HG03159 (cell line): ENCODE measurements around the gene CTSH.

ENCODE experiments used
- ATAC-seq: cut with Tn5 transposase; IDR thresholded peaks from one replicate; pipeline ENCODE4 v1.9.1; 2021; ENCODE audit warnings: mild to moderate bottlenecking, moderate library complexity; ENCODE audit not compliant: unreplicated experiment

Gene CTSH

GRCh38 chr15:78978601-78979179 is 33.8 kb upstream of the CTSH start:
- ATAC-seq: no peak

DNA sequence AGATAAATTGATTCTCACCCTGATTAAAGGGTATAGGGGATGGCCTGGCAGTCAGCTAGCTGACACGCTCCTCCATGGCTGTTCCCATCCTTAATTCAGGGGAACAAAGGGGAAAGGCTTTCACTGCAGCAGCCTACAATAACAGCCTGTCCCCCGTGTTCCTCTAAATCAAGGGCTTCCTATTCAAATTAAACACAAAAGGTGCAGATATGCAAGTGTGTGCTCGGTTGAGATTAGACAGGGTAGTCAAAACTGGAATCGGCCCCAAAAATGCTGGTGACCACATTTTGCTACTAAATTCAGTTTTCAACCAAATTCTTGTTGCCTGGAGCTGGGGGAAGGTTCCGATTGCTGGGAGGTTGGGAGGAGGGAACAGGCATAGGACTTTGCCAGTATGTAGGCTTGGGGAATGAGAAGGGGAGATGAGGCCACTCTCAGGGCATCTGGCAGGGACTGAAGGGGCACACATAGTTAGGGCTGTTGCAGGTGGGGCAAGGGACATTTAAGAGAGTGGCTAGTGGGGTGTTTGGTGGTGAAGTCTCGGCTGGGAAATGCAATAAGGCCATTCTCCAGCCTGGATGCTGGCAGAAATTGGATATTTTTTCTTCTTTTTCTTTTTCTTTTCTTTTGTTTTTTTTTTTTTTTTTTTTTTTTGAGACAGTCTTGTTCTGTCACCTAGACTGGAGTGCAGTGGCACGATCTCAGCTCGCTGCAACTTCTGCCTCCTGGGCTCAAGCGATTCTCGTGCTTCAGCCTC is 32.9 kb upstream of the CTSH start:
- peak; percentile 33 for ATAC-seq

DNA sequence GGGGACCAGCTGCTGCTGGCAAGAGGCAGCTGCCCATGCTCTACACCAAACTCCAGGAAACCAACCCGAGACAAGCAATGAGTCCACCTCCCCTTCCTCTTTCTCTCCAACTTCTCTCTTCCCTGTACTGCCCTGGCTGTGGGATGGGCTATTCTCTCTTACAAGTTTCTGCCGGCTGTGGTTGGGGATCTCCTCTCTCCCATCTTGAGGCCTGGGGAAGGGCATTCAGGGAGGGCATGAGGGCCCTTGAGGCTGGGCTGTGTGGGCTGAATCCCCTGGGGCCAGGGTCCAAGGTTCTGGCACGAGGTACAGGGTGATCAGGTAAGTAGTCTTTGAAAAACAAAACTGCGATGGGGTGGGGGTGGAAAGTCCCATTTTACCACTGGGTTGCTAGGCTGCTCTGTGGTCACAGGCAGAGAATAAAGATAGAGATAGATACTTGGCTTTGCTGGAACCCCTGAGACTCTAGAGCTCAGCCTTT is 32.3 kb upstream of the CTSH start:
- peak; percentile 65 for ATAC-seq

- no peak for ATAC-seq
Observed at GRCh38 chr15:78976691-78977090, 31.8 kb upstream of the CTSH start.

GRCh38 chr15:78974272-78974918 is 29.5 kb upstream of the CTSH start:
- no peak for ATAC-seq

DNA sequence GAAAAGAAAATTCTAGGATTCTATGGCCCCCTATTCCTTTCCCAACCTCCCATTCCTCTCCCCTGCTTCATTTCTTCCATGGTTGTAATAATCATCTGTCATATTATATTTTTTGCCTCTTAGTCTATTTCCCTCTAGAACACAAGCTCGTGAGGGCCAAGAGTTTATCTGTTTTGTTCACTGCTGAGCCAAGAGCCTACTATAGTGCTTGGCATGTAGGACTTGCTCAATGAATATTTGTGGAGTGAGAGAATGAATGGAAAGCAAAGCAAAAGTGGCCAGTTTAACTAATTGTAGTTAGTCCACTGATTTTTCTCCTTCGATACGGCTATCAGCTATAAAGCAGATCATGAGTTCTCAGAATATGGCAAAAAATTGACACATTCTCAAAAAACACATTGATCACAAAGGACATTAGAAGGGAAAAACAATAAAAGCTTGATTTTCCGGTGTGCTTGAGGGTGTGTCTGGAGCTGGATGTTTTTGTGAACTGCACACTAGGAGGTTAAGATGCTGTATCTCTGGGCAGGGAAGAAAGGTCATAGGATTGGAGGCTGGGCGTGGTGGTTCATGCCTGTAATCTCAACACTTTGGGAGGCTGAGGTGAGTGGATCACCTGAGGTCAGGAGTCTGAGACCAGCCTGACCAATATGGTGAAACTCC is 25.0 kb upstream of the CTSH start:
- no peak for ATAC-seq

DNA sequence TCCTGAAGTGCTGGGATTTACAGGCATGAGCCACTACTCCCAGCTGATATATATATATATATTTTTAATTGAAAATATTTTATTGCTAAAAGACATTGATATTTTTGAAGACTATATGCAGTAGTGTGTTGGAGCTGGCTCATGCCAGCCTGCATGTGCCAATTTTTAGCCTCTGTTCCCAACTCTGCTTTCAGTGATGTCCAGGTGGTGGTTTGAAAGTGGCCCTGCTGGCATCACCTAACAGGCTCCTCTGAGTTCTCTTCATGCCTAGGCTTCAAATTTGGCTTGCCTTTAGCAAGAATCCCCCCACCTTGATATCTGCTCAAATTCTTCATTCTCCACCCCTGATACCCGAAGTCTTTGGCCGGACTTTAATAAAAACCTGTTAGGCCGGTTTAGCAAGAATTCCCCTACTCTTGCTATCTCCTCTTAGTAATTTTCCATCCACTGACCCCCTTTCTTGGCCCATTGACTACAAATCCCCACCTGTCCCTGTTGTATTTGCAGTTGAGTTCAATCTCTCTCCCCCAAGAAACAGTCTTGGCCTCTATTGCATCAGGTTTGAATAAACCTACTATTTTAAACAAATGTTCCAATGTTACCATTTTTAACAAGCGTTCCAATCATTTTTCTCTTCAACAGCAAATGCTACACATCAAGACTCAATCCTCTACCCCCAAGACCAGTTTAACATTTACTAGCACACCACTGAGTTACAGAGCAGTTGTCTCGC is 23.9 kb upstream of the CTSH start:
- ATAC-seq: no peak

DNA sequence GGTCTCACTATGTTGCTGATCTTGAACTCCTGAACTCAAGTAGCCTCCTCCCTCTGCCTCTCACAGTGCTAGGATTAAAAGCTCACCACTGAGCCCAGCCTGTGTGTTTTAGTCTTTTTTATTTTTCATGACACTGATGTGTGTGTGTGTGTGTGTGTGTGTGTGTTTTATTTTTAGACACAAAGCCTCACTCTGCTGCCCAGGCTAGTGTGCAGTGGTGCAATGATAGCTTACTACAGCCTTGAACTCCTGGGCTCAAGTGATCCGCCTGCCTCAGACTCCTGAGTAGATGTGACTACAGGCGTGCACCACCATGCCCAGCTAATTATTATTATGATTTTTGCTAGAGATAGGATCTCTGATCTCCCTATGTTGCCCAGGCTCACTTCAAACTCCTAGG is 23.3 kb upstream of the CTSH start:
- ATAC-seq: no peak

- ATAC-seq: no peak
Observed at GRCh38 chr15:78960308-78960707, 15.5 kb upstream of the CTSH start.

DNA sequence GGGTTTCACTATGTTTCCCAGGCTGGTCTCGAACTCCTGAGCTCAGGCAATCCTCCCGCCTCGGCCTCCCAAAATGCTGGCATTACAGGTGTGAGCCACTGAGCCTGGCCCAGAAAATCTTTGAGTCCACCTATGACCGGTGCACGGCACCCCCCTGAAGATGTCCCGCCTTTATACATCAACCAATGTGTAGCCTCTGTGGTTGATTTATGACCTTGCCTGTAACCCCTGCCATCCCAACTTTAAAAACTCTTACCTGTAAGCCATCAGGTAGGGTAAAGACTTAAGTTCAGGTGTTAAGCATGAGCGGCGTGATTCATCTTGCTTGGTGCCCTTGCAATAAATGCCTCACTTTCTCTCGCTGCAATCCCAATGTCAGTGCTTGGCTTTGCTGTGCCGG is 14.5 kb upstream of the CTSH start:
- ATAC-seq: no peak

DNA sequence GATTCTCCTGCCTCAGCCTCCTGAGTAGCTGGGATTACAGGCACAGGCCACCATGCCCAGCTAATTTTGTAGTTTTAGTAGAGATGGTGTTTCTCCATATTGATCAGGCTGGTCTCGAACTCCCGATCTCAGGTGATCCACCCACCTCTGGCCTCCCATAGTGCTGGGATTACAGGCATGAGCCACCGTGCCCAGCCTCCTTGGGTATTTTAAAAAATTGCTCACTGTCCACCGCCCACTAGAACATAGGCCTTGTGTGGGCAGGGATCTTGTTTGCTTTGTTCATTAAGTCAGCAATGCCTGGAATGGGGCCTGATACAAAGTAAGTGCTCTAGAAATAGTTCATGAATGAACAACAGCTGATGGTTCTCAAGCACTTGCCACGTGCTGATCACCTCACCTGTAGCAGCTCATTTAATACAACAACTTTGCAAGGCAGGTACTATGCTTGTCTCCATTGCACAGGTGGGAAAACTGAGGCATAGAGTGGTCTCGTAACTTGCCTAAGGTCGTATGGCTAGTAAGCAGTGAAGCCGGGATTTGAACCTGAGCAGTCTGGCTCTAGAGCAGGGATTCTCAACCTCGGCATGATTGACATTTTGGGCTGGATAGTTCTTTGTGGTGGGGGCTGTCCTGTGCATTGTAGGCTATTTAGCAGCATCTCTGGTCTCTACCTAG is 12.7 kb upstream of the CTSH start:
- ATAC-seq: no peak

- ATAC-seq: no peak
Observed at GRCh38 chr15:78956937-78957336, 12.1 kb upstream of the CTSH start.

- ATAC-seq: no peak
Observed at GRCh38 chr15:78955355-78955754, 10.5 kb upstream of the CTSH start.

DNA sequence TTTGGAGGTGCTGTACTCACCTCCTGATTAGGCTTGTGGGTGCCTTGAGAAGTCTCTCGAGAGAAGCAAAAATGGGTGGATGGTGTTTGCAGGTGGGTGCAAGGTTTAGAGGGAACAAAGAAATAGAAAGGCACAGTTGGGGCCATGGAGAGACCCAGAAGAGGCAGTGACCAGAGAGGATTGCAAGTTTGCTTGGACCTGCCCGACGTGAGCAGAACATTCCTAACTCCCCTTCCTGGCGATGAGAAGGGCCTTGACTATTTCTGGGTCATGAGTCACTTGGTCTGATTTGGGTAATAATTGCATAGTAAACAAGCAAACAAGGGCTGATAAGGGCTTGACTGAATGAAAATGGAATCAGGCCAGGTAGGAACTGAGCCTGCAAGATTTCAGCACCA is 7.0 kb upstream of the CTSH start:
- ATAC-seq: no peak

- no peak for ATAC-seq
Observed at GRCh38 chr15:78950902-78951840, 6.3 kb upstream of the CTSH start.

DNA sequence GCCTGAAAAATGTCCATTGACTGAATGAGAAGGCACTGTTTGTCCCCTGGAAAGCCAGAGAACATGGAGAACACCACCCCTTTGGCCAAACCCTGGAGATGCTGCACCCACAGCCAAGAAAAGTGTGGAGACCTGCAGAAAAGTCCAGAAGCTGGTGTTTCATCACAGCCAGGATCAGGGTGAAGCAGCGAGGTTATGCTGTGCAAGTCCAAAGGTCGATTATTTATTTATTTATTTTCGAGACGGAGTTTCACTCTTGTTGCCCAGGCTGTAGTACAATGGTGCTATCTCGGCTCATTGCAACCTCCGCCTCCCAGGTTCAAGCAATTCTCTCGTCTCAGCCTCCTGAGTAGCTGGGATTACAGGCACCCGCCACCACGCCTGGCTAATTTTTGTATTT is 5.5 kb upstream of the CTSH start:
- no peak for ATAC-seq

- ATAC-seq: no peak
Observed at GRCh38 chr15:78949461-78949860, 4.6 kb upstream of the CTSH start.

GRCh38 chr15:78947506-78947905 is 2.7 kb upstream of the CTSH start:
- no peak for ATAC-seq

DNA sequence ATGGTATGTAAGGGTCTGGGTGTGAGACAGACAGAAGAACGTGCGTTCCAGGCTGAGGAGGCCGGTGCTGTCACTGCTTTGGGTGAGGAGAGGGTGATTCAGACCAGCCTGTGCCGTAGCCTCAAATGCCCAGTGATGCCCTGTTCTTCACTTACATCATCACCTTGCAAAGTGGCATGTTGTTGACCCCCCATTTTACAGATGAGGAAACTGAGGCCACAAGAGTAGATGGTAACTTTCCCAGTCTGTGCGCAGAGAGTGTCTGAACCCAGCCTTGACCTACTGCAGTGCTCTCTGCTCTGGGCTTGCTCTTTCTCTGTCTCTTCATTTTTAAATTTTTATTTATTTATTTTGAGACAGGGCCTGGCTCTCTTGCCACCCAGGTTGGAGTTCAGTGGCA is 1.6 kb upstream of the CTSH start:
- ATAC-seq: no peak
